Calu3 (cell line): Measurements from ENCODE around the gene ST6GALNAC3. TPM values are rescaled to one million over a fixed set of nuclear protein-coding genes. Genes with fewer than 3 reads are reported as not detected.

Experiments used
- BruUV-seq: library from RNA; stranded (reverse); fragments of 400-500 nt; replicated peaks from 2 replicates; lab custom pipeline; 2021; lab: Mats Ljungman, UMichigan
- CTCF ChIA-PET: fragments of 300-600 bp; sonication (Branson Sonifier 250); formaldehyde crosslinking; loops from one replicate; lab custom pipeline; 2022; ENCODE audit warnings: antibody characterized with exemption; lab: Charles Lee
- DNase-seq: peaks from one replicate; pipeline ENCODE4 v3.0.0; 2022
- H3K27ac Mint-ChIP-seq: one replicate; pipeline ENCODE4 v1.8.0; 2022; ENCODE audit warnings: mixed read lengths; ENCODE audit not compliant: unreplicated experiment
- H3K27me3 Mint-ChIP-seq: one replicate; pipeline ENCODE4 v1.8.0; 2022; ENCODE audit warnings: mixed read lengths; ENCODE audit not compliant: unreplicated experiment
- H3K36me3 Mint-ChIP-seq: one replicate; pipeline ENCODE4 v1.8.0; 2022; ENCODE audit warnings: mild to moderate bottlenecking, moderate library complexity, mixed read lengths; ENCODE audit not compliant: insufficient read depth, unreplicated experiment
- H3K4me1 Mint-ChIP-seq: one replicate; pipeline ENCODE4 v1.8.0; 2022; ENCODE audit warnings: mild to moderate bottlenecking, low read depth, mixed read lengths; ENCODE audit not compliant: unreplicated experiment
- H3K4me3 Mint-ChIP-seq: one replicate; pipeline ENCODE4 v1.8.0; 2022; ENCODE audit warnings: mild to moderate bottlenecking, low read depth, moderate library complexity, mixed read lengths; ENCODE audit not compliant: unreplicated experiment
- H3K9me3 Mint-ChIP-seq: one replicate; pipeline ENCODE4 v1.8.0; 2022; ENCODE audit warnings: low read depth, mixed read lengths; ENCODE audit not compliant: unreplicated experiment
- intact Hi-C: fragments of 100-400 bp; cut with micrococcal nuclease; formaldehyde crosslinking; loops from one replicate; pipeline ENCODE4 v1.10.0; 2022; ENCODE audit not compliant: unreplicated experiment
- total RNA-seq: library from RNA; stranded (reverse); gene quantifications from 2 replicates; pipeline ENCODE4 v1.2.3, GENCODE V29; 2022
- TF ChIP-seq, protein P1 (sequence below): fragments of 200-600 bp; IDR thresholded peaks from one replicate; pipeline ENCODE4 v1.8.0; 2022; ENCODE audit warnings: antibody characterized with exemption; ENCODE audit not compliant: unreplicated experiment

Gene ST6GALNAC3
- total RNA-seq, 1 experiment from 2014 or later, result 0.87 TPM

DNA sequence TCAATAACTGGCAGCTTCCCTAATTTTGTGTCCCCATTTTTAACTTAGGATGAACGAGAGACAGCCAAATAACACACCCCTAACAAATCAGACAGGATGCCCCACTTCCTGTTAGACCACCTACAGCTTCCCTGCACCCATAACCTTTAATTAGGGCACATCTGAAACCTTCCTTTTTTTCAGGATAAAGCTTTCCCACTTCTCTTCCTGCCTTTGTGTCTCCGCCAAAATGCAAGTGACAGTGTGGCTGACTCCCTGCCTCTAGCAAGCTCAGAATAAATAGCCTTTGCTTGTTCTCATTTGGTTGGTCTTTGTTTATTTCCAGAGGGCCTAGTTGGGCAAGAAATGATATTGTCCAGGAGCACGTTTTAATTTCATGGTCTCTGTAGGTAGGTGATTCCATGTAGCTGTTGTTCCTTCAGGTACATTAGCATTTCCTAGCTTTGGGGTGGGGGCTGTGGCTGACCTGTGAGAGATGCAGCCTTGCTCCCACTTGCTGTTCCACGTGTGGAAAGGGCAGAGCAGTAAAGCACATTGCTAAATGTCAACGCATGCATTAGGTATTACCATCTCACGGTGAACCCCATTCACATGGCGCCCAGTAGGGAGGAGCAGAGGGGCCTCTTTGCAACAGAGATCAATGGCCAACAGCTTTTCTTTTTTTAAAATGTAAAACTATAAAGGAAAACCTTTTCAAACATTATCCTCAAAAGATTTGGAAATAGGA lies 154.9 kb downstream of the ST6GALNAC3 start:
- Mint-ChIP-seq H3K27me3 (no peaks in the 10 kb centered on the region), H3K9me3 (no peaks in the 10 kb centered on the region), H3K36me3 (no peaks in the 10 kb centered on the region), H3K4me1 (peaks cover 13% of the 10 kb centered on the region), H3K27ac (no peak overlapping the region), H3K4me3 (no peak overlapping the region)
- no peak for DNase-seq
- TF ChIP-seq, protein P1, sequence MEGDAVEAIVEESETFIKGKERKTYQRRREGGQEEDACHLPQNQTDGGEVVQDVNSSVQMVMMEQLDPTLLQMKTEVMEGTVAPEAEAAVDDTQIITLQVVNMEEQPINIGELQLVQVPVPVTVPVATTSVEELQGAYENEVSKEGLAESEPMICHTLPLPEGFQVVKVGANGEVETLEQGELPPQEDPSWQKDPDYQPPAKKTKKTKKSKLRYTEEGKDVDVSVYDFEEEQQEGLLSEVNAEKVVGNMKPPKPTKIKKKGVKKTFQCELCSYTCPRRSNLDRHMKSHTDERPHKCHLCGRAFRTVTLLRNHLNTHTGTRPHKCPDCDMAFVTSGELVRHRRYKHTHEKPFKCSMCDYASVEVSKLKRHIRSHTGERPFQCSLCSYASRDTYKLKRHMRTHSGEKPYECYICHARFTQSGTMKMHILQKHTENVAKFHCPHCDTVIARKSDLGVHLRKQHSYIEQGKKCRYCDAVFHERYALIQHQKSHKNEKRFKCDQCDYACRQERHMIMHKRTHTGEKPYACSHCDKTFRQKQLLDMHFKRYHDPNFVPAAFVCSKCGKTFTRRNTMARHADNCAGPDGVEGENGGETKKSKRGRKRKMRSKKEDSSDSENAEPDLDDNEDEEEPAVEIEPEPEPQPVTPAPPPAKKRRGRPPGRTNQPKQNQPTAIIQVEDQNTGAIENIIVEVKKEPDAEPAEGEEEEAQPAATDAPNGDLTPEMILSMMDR, result no peak
- CTCF ChIA-PET, result interaction anchor here (1.2 kb wide), 1 partner anchor 9 kb away, joined by 4 read pairs; no protein-coding TSS in a partner anchor
- BruUV-seq, result no TSS peak
- intact Hi-C loops, result loop anchor here (10.0 kb wide), 1 partner anchor 315 kb away; no protein-coding TSS in a partner anchor

DNA sequence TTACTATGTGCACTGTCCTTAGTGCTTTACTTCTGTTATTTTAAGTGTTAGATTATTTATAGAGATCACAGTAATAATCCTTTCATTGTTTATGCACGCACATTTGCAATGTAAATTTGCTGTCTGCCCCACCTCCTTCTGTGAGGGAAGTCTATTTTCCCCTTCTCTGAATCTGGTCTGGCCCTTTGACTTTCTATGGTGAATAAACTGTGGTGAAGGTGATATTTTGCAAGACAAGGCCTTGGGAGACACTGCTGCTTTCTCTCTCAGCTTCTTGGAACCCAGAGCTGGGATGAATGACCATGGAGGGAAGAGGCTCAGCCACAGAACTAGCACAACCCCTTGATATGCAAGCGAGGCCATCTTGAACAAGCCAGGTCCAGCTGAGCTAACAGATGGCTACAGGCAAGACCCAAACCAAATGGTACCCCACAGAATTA lies 156.3 kb downstream of the ST6GALNAC3 start:
- BruUV-seq, result no TSS peak
- intact Hi-C loops, result loop anchor here (10.0 kb wide), 1 partner anchor 316 kb away; no protein-coding TSS in a partner anchor
- no peak for DNase-seq
- peaks cover 13% of the 10 kb centered on the region for H3K4me1 Mint-ChIP-seq
- no peak overlapping the region for H3K27ac Mint-ChIP-seq
- no peak overlapping the region for H3K4me3 Mint-ChIP-seq
- no peaks in the 10 kb centered on the region for H3K9me3 Mint-ChIP-seq
- H3K27me3 Mint-ChIP-seq, result no peaks in the 10 kb centered on the region
- CTCF ChIA-PET, result no interaction called here
- TF ChIP-seq, protein P1, result no peak
- H3K36me3 Mint-ChIP-seq, result no peaks in the 10 kb centered on the region

DNA sequence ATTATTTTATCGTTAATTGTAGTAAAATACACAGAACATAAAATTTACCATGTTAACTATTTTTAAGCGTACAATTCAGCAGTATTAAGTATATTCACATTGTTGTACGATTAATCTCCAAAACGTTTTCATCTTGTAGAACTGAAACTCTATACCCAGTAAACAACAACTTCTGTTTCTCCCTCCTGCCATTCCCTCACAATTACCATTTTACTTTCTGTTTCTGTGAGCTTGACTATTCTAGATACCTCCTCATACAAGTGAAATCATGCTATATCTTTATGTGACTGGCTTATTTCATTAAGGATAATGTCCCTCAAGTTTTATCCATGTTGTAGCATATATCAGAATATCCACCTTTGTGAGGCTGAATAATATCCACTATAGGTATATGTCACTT lies 156.8 kb downstream of the ST6GALNAC3 start:
- no TSS peak for BruUV-seq
- intact Hi-C loops, result loop anchor here (10.0 kb wide), 1 partner anchor 317 kb away; no protein-coding TSS in a partner anchor
- H3K4me3 Mint-ChIP-seq, result no peak overlapping the region

DNA sequence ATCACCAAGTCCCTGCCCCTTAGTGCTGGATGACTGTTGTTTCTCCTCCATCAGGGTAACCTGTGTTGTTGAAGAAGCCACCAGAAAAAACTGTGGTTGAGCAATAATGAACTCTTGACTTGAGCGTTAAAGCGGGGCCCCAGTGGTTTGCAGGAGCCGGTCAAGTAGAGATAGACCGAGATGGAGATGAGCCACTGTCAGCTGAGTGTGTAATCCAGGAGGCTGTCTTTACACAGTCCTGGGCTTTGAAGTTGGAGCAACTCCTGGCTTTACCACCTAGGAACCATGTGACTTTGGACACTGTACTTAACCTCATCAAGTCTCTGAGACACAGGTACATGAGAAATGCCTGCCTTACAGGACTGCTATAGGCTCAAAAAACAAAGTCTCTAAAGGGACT lies 158.1 kb downstream of the ST6GALNAC3 start:
- no peak overlapping the region for H3K27ac Mint-ChIP-seq
- DNase-seq, result no peak
- no peak overlapping the region for H3K4me3 Mint-ChIP-seq
- no peaks in the 10 kb centered on the region for H3K36me3 Mint-ChIP-seq
- no peaks in the 10 kb centered on the region for H3K9me3 Mint-ChIP-seq
- TF ChIP-seq, protein P1, result no peak
- BruUV-seq, result no TSS peak
- H3K4me1 Mint-ChIP-seq, result peaks cover 18% of the 10 kb centered on the region
- CTCF ChIA-PET, result no interaction called here
- intact Hi-C loops, result loop anchor here (10.0 kb wide), 1 partner anchor 318 kb away; no protein-coding TSS in a partner anchor
- no peaks in the 10 kb centered on the region for H3K27me3 Mint-ChIP-seq

More for the DNA sequence above, 156.8 kb downstream of the ST6GALNAC3 start:
- no peaks in the 10 kb centered on the region for H3K9me3 Mint-ChIP-seq
- CTCF ChIA-PET, result no interaction called here
- no peaks in the 10 kb centered on the region for H3K36me3 Mint-ChIP-seq
- peaks cover 13% of the 10 kb centered on the region for H3K4me1 Mint-ChIP-seq
- TF ChIP-seq, protein P1, result no peak
- DNase-seq, result no peak
- no peak overlapping the region for H3K27ac Mint-ChIP-seq
- no peaks in the 10 kb centered on the region for H3K27me3 Mint-ChIP-seq
